Chondrocyte (in vitro differentiated cells): ENCODE data around the gene SHKBP1. TPM values are rescaled to one million over a fixed set of nuclear protein-coding genes. Genes with fewer than 3 reads are reported as not detected.

Experiments used
- DNase-seq: peaks from one replicate; pipeline ENCODE4 v3.0.0; 2021; ENCODE audit warnings: mixed read lengths, low spot score
- H3K27ac Mint-ChIP-seq: one replicate; pipeline ENCODE4 v1.8.0; 2021; ENCODE audit warnings: mild to moderate bottlenecking, moderate library complexity, mixed read lengths; ENCODE audit not compliant: unreplicated experiment
- H3K27me3 Mint-ChIP-seq: 2 replicates; pipeline ENCODE4 v1.8.0; 2021; ENCODE audit warnings: low read depth, mixed read lengths
- H3K36me3 Mint-ChIP-seq: 2 replicates; pipeline ENCODE4 v1.8.0; 2021; ENCODE audit warnings: low read depth, mixed read lengths
- H3K4me1 Mint-ChIP-seq: 2 replicates; pipeline ENCODE4 v1.8.0; 2021; ENCODE audit warnings: low read depth, mild to moderate bottlenecking, mixed read lengths
- H3K4me3 Mint-ChIP-seq: one replicate; pipeline ENCODE4 v1.8.0; 2021; ENCODE audit warnings: mild to moderate bottlenecking, moderate library complexity, mixed read lengths; ENCODE audit not compliant: unreplicated experiment
- H3K9me3 Mint-ChIP-seq: 2 replicates; pipeline ENCODE4 v1.8.0; 2021; ENCODE audit warnings: low read depth, mixed read lengths
- CTCF ChIP-seq: fragments of 200-600 bp; sonication (generic); IDR thresholded peaks from 2 replicates; pipeline ENCODE4 v1.5.0; 2021; ENCODE audit warnings: antibody characterized with exemption, mild to moderate bottlenecking, moderate library complexity
- total RNA-seq: library from RNA; stranded (reverse); gene quantifications from 3 replicates; pipeline ENCODE4 v1.2.1, GENCODE V29; 2021

The SHKBP1 gene
- total RNA-seq, 1 donor from 2014 or later, result 46.8 TPM

- Mint-ChIP-seq H3K4me1 (peaks cover 9% of the 10 kb centered on the region), H3K9me3 (no peaks in the 10 kb centered on the region), H3K4me3 (no peak overlapping the region), H3K27me3 (no peaks in the 10 kb centered on the region), H3K36me3 (peaks cover 31% of the 10 kb centered on the region), H3K27ac (no peak overlapping the region)
- no peak for TF ChIP-seq CTCF
- DNase-seq, result no peak
These were observed 6.6 kb downstream of the SHKBP1 start for GRCh38 chr19:40583283-40583682.

DNA sequence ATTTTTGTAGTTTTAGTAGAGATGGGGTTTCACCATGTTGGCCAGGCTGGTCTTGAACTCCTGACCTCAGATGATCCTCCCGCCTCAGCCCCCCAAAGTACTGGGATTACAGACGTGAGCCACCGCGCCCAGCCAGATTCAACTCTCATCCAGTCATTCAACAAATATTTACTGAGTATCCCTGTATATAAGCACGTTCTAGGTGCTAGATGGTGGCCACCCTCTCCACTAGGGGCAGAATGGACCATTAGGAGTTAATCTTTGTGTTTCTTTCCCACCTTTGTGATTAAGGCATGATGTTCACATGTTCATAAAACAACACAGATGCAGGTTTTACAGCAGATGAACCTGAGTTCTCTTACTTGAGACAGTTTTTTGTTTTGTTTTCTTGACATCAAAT lies 7.3 kb downstream of the SHKBP1 start:
- no peak for DNase-seq
- no peaks in the 10 kb centered on the region for H3K9me3 Mint-ChIP-seq
- H3K27me3 Mint-ChIP-seq, result no peaks in the 10 kb centered on the region
- peaks cover 31% of the 10 kb centered on the region for H3K36me3 Mint-ChIP-seq
- H3K4me1 Mint-ChIP-seq, result peaks cover 11% of the 10 kb centered on the region
- TF ChIP-seq CTCF, result peak; percentile 54
- no peak overlapping the region for H3K27ac Mint-ChIP-seq
- no peak overlapping the region for H3K4me3 Mint-ChIP-seq

DNA sequence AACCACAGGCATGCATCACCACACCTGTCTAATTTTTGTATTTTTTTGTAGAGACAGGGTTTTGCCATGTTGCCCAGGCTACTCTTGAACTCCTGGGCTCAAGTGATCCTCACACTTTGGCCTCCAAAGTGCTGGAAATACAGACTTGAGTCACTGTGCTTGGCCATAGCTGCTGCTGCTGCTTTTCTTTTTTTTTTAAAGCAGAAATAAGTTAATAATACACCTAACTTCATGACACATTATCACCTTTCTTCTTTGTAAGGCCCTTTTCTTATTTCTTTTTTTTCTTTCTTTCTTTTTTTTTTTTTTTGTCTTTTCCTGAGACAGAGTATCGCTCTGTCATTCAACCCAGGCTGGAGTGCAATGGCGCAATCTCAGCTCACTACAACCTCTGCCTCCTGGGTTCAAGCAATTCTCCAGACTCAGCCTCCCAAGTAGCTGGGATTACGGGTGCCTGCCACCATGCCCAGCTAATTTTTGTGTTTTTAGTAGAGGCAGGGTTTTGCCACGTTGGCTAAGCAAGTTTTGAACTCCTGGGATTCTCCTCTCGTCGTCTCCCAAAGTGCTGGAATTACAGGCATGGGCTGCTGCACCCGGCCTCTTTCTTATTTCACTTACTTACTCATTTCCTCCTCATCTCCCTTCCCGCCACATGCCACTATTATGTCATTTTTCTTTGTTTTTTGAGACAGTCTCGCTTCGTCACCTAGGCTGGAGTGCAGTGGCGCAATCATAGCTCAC lies 8.7 kb downstream of the SHKBP1 start:
- no peak for TF ChIP-seq CTCF
- no peaks in the 10 kb centered on the region for H3K27me3 Mint-ChIP-seq
- peaks cover 32% of the 10 kb centered on the region for H3K36me3 Mint-ChIP-seq
- no peak for DNase-seq
- no peaks in the 10 kb centered on the region for H3K9me3 Mint-ChIP-seq
- no peak overlapping the region for H3K4me3 Mint-ChIP-seq
- H3K27ac Mint-ChIP-seq, result no peak overlapping the region
- peaks cover 11% of the 10 kb centered on the region for H3K4me1 Mint-ChIP-seq

DNA sequence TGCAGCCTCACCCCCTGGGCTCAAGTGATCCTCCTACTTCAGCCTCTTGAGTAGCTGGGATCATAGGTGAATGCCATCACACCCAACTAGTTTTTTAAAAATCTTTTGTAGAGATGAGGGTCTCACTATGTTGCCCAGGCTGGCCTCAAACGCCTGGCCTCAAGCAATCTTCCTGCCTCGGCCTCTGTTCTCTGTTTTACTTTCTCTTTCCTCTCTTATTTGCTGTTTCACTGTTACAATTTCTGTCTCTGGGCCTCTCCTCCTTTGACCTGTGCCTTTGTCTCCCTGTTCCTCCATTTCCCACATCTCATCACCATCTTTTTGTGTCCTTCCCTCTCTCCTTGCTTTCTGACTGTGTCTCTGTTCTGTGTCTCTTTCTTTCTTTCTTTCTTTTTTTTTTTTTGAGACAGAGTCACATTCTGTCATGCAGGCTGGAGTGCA lies 9.3 kb downstream of the SHKBP1 start:
- no peak for DNase-seq
- TF ChIP-seq CTCF, result no peak
- H3K4me3 Mint-ChIP-seq, result no peak overlapping the region
- H3K27ac Mint-ChIP-seq, result no peak overlapping the region
- no peaks in the 10 kb centered on the region for H3K9me3 Mint-ChIP-seq
- peaks cover 26% of the 10 kb centered on the region for H3K36me3 Mint-ChIP-seq
- H3K27me3 Mint-ChIP-seq, result no peaks in the 10 kb centered on the region
- peaks cover 11% of the 10 kb centered on the region for H3K4me1 Mint-ChIP-seq

- H3K27me3 Mint-ChIP-seq, result no peaks in the 10 kb centered on the region
- no peak overlapping the region for H3K27ac Mint-ChIP-seq
- peaks cover 23% of the 10 kb centered on the region for H3K36me3 Mint-ChIP-seq
- no peak for DNase-seq
- peaks cover 11% of the 10 kb centered on the region for H3K4me1 Mint-ChIP-seq
- TF ChIP-seq CTCF, result no peak
- no peaks in the 10 kb centered on the region for H3K9me3 Mint-ChIP-seq
- no peak overlapping the region for H3K4me3 Mint-ChIP-seq
These were observed 9.9 kb downstream of the SHKBP1 start for GRCh38 chr19:40586611-40587010.
